ENCODE data around the gene UBE2G2. TPM values are rescaled to one million over a fixed set of nuclear protein-coding genes. Genes with fewer than 3 reads are reported as not detected.
A peak's percentile ranks its signal among the peaks of the same experiment; 100 is the strongest.

Gene UBE2G2
- total and polyA plus RNA-seq, 11 donors, result 44.3 to 84.4 (median 63.3) TPM

GRCh38 chr21:44789880-44790279 lies 11.7 kb downstream of the UBE2G2 start:
- Histone ChIP-seq H3K36me3 (peaks cover 0 to 30% (median 11%) of the 10 kb centered on the region in 9 donors), H3K27ac (no peak overlapping the region), H3K4me1 (peaks cover 0 to 27% (median 10%) of the 10 kb centered on the region in 12 donors), H3K27me3 (no peaks in the 10 kb centered on the region), H3K9me3 (no peaks in the 10 kb centered on the region), H3K4me3 (no peak overlapping the region)
- intact Hi-C loops (cut with DNase I), result loop anchor here in 8 of 10 donors (5.0 to 10.0 kb wide), 6 partner anchors 173 to 485 kb away; partner anchors contain the start of gene PFKL (in 1 of the 8)
- WGBS, 4 donors, result 73 to 87% (median 85%) methylated on average over 1 of the region's 1 CpG
- DNase-seq (no peak), ATAC-seq (no peak)
- no peak for TF ChIP-seq POLR2A (IDR thresholded peaks at IDR 0.05)
- TF ChIP-seq, protein P1, sequence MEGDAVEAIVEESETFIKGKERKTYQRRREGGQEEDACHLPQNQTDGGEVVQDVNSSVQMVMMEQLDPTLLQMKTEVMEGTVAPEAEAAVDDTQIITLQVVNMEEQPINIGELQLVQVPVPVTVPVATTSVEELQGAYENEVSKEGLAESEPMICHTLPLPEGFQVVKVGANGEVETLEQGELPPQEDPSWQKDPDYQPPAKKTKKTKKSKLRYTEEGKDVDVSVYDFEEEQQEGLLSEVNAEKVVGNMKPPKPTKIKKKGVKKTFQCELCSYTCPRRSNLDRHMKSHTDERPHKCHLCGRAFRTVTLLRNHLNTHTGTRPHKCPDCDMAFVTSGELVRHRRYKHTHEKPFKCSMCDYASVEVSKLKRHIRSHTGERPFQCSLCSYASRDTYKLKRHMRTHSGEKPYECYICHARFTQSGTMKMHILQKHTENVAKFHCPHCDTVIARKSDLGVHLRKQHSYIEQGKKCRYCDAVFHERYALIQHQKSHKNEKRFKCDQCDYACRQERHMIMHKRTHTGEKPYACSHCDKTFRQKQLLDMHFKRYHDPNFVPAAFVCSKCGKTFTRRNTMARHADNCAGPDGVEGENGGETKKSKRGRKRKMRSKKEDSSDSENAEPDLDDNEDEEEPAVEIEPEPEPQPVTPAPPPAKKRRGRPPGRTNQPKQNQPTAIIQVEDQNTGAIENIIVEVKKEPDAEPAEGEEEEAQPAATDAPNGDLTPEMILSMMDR (IDR thresholded peaks at IDR 0.05), result no peak

GRCh38 chr21:44785620-44786335 lies 15.8 kb downstream of the UBE2G2 start:
- no peak overlapping the region for H3K4me3 ChIP-seq
- H3K36me3 ChIP-seq, result peaks cover 0 to 32% (median 13%) of the 10 kb centered on the region in 9 donors
- TF ChIP-seq, protein P1 (IDR thresholded peaks at IDR 0.05), result no peak
- TF ChIP-seq POLR2A (IDR thresholded peaks at IDR 0.05), result no peak
- no peak overlapping the region for H3K27ac ChIP-seq
- WGBS, 4 donors, result 77 to 87% (median 83%) methylated on average over 13 of the region's 13 CpGs
- no peak for DNase-seq
- ATAC-seq, result no peak
- no peaks in the 10 kb centered on the region for H3K27me3 ChIP-seq
- peaks cover 0 to 11% (median 0%) of the 10 kb centered on the region in 12 donors for H3K4me1 ChIP-seq
- H3K9me3 ChIP-seq, result no peaks in the 10 kb centered on the region
- intact Hi-C loops (cut with DNase I), result no loop called here

GRCh38 chr21:44784810-44785209 lies 16.8 kb downstream of the UBE2G2 start:
- DNase-seq, result no peak
- peak in 1 of 4 donors; percentile 24 for ATAC-seq
- 96 to 98% (median 97%) methylated on average over 6 of the region's 6 CpGs; no CpG with 5 or more reads in 1 of the 4 donors for WGBS, 4 donors

More at GRCh38 chr21:44784810-44785209, 16.8 kb downstream of the UBE2G2 start:
- Histone ChIP-seq H3K9me3 (no peaks in the 10 kb centered on the region), H3K36me3 (peaks cover 0 to 33% (median 16%) of the 10 kb centered on the region in 9 donors), H3K27ac (no peak overlapping the region), H3K4me1 (peaks cover 0 to 14% (median 0%) of the 10 kb centered on the region in 12 donors), H3K27me3 (no peaks in the 10 kb centered on the region), H3K4me3 (no peak overlapping the region)
- intact Hi-C loops (cut with DNase I), result no loop called here
- TF ChIP-seq POLR2A (IDR thresholded peaks at IDR 0.05), result no peak
- TF ChIP-seq, protein P1 (IDR thresholded peaks at IDR 0.05), result no peak

Measured in heart left ventricle (tissue), 16 donors.